Stimulated activated naive CD8-positive, alpha-beta T cell treated with anti-CD3 and anti-CD28 coated beads, Interleukin-15, Interleukin-2, amounts not matched to agents 100 ng/mL and 50 ng/mL, for 24 hours (primary cell): Measurements from ENCODE around the gene FAF1.
"Not testable (repeated sequence)": the region's sequence is repeated elsewhere in the genome, so short reads cannot be mapped to it uniquely, and the experiment has no call there.

Experiments used
- H3K27ac Mint-ChIP-seq: one replicate; pipeline ENCODE4 v1.8.0; 2021; ENCODE audit warnings: mild to moderate bottlenecking, mixed read lengths
- H3K27me3 Mint-ChIP-seq: one replicate; pipeline ENCODE4 v1.8.0; 2021; ENCODE audit warnings: mixed read lengths
- H3K36me3 Mint-ChIP-seq: one replicate; pipeline ENCODE4 v1.8.0; 2021; ENCODE audit warnings: low read depth, mixed read lengths
- H3K4me1 Mint-ChIP-seq: one replicate; pipeline ENCODE4 v1.8.0; 2021; ENCODE audit warnings: low read depth, mixed read lengths
- H3K4me3 Mint-ChIP-seq: one replicate; pipeline ENCODE4 v1.8.0; 2021; ENCODE audit warnings: mild to moderate bottlenecking, mixed read lengths
- H3K9me3 Mint-ChIP-seq: one replicate; pipeline ENCODE4 v1.8.0; 2021; ENCODE audit warnings: mixed read lengths

Gene FAF1

DNA sequence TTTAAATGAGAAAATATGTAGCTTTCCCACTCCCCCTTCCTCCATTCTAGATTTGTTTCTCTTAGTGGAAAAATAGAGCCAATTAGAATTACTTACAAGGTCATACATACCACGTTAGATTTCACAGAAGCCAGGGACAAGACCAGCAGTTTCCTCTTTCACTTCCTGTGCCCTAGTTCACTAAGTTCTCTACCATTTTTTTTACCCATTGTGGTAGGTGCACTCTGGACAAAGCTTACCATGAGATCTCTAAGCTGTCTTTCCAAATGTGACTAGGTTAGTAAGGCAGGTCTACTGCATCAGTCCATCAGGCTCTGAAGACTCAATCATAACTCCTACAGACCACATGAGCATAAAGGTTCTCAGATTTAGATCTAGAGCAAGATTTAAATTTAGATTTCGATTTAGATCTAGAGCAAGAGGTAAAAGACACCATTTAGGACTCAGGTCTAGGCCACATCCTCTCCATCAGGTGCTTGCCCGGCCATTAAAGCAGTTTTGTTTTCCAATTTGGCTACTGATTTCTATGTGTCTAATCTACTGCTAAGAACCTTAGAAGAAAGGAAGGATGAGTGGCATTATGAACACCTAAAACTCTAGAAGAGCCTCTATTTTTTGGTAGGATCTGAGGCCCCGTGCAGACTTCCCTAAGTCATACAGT is 235.3 kb downstream of the FAF1 start:
- peaks cover 43% of the 10 kb centered on the region for H3K36me3 Mint-ChIP-seq
- no peaks in the 10 kb centered on the region for H3K27me3 Mint-ChIP-seq
- H3K4me3 Mint-ChIP-seq: no peak overlapping the region
- peak overlapping the region; percentile 61 for H3K27ac Mint-ChIP-seq
- H3K9me3 Mint-ChIP-seq: no peaks in the 10 kb centered on the region
- H3K4me1 Mint-ChIP-seq: peaks cover 26% of the 10 kb centered on the region

DNA sequence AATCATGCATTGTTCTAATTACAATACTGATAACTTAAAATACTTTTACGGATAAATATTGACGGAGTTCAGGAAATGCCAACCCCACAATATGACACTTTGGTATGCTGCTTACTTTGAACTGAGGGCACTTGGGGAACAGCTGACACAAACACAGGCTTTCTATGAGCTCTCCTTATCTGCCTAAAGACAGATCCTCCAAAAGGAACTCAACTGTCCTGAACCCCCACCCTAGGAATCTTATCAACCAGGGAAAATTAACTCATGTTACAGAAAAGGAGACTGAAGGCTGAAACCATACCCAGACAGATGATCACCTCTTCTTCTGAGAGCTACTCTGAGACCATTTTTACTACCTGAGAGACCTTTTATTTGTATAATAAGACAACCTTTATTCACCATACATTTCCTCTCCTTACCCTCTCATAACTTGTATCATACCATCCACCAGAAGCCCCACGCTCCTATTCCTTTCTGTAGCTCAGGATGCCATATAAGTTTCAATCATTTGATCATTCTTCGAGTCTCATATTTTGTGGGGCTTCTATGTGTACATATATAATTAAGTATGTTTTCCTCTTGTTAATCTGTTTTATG is 239.5 kb downstream of the FAF1 start:
- Mint-ChIP-seq H3K4me1 (peaks cover 24% of the 10 kb centered on the region), H3K4me3 (no peak overlapping the region), H3K27ac (no peak overlapping the region), H3K36me3 (peaks cover 42% of the 10 kb centered on the region), H3K9me3 (peaks cover 4% of the 10 kb centered on the region), H3K27me3 (no peaks in the 10 kb centered on the region)

GRCh38 chr1:50719126-50719525 is 240.9 kb downstream of the FAF1 start:
- Mint-ChIP-seq H3K36me3 (peaks cover 32% of the 10 kb centered on the region), H3K27ac (no peak overlapping the region), H3K27me3 (no peaks in the 10 kb centered on the region), H3K9me3 (peaks cover 4% of the 10 kb centered on the region), H3K4me3 (no peak overlapping the region), H3K4me1 (peaks cover 10% of the 10 kb centered on the region)

DNA sequence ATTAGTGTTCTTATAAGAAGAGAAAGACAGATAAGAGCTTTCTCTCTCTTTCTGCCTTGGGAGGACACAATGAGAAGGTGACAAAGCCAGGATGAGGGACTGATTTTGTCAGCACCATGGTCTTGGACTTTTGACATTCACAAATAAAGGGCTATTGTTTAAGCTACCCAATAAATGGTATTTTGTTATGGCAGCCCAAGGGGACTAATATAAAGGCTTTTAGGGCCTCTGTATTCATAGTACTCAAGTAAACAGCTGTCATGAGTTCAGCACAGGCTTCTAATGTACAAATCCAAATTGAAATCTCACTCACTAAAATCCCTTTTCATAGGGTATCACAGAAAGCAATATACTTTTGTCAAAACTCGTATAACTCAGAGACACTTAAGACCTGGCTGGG is 242.7 kb downstream of the FAF1 start:
- Mint-ChIP-seq H3K27ac (no peak overlapping the region), H3K4me1 (no peaks in the 10 kb centered on the region), H3K4me3 (no peak overlapping the region), H3K36me3 (peaks cover 27% of the 10 kb centered on the region), H3K27me3 (no peaks in the 10 kb centered on the region), H3K9me3 (peaks cover 4% of the 10 kb centered on the region)

DNA sequence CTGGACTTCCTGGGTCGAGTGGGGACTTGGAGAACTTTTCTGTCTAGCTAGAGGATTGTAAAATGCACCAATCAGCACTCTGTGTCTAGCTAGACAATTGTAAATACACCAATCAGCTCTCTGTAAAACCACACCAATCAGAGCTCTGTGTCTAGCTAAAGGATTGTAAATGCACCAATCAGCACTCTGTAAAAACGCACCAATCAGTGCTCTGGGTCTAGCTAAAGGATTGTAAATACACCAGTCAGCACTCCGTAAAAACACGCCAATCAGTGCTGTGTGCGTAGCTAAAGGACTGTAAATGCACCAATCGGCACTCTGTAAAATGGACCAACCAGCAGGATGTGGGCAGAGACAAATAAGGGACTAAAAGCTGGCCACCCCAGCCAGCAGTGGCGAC is 243.6 kb downstream of the FAF1 start:
- H3K27me3 Mint-ChIP-seq, H3K4me3 Mint-ChIP-seq, H3K9me3 Mint-ChIP-seq, H3K4me1 Mint-ChIP-seq, H3K27ac Mint-ChIP-seq: not testable (repeated sequence)
- H3K36me3 Mint-ChIP-seq: peaks cover 20% of the 10 kb centered on the region

DNA sequence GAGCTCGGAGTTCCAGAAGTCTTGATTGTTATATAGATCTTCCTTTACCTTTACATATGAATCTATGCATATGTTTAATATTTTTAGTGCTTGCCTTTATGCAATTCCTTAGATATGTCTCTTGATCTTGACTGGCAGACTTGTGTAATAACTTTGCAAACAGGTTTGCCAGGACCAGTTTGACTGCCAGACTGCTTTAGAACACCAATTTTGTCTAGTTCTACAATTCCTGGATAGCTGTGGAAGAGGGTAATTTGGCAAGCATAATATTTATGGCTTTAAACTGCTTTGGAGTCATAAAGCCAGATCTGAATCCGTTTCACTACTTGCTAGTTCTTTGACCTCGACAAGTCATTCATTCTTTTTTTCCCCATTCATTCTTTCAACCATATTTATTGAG is 250.0 kb downstream of the FAF1 start:
- H3K9me3 Mint-ChIP-seq: no peaks in the 10 kb centered on the region
- H3K27ac Mint-ChIP-seq: no peak overlapping the region
- no peaks in the 10 kb centered on the region for H3K4me1 Mint-ChIP-seq
- no peaks in the 10 kb centered on the region for H3K27me3 Mint-ChIP-seq
- no peaks in the 10 kb centered on the region for H3K36me3 Mint-ChIP-seq
- H3K4me3 Mint-ChIP-seq: no peak overlapping the region

DNA sequence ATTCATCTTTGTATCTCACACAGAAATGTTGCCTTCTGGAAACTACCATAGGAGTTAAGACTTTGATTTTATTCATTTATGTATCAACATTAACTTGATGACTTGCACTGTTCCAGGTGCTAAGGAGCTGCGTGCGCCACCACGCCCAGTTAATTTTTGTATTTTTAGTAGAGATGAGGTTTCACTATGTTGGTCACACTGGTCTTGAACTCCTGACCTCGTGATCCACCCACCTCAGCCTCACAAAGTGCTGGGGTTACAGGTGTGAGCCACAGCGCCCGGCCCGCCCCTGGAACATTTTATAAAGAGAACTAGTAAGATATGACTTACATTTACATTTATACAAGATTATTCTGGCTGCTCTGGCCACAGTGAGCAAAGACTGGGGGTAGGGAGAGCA is 252.2 kb downstream of the FAF1 start:
- no peaks in the 10 kb centered on the region for H3K27me3 Mint-ChIP-seq
- H3K9me3 Mint-ChIP-seq: no peaks in the 10 kb centered on the region
- H3K4me3 Mint-ChIP-seq: no peak overlapping the region
- no peaks in the 10 kb centered on the region for H3K4me1 Mint-ChIP-seq
- no peaks in the 10 kb centered on the region for H3K36me3 Mint-ChIP-seq
- H3K27ac Mint-ChIP-seq: peak overlapping the region; percentile 33

- no peak overlapping the region for H3K27ac Mint-ChIP-seq
- no peaks in the 10 kb centered on the region for H3K36me3 Mint-ChIP-seq
- no peaks in the 10 kb centered on the region for H3K4me1 Mint-ChIP-seq
- H3K9me3 Mint-ChIP-seq: no peaks in the 10 kb centered on the region
- no peaks in the 10 kb centered on the region for H3K27me3 Mint-ChIP-seq
- H3K4me3 Mint-ChIP-seq: no peak overlapping the region
Measured at GRCh38 chr1:50705699-50706098, 254.4 kb downstream of the FAF1 start.

- H3K9me3 Mint-ChIP-seq: no peaks in the 10 kb centered on the region
- no peak overlapping the region for H3K4me3 Mint-ChIP-seq
- no peak overlapping the region for H3K27ac Mint-ChIP-seq
- no peaks in the 10 kb centered on the region for H3K4me1 Mint-ChIP-seq
- no peaks in the 10 kb centered on the region for H3K36me3 Mint-ChIP-seq
- H3K27me3 Mint-ChIP-seq: no peaks in the 10 kb centered on the region
Measured at GRCh38 chr1:50705041-50705440, 255.0 kb downstream of the FAF1 start.

GRCh38 chr1:50704126-50704525 is 255.9 kb downstream of the FAF1 start:
- H3K4me3 Mint-ChIP-seq: no peak overlapping the region
- H3K27me3 Mint-ChIP-seq: no peaks in the 10 kb centered on the region

DNA sequence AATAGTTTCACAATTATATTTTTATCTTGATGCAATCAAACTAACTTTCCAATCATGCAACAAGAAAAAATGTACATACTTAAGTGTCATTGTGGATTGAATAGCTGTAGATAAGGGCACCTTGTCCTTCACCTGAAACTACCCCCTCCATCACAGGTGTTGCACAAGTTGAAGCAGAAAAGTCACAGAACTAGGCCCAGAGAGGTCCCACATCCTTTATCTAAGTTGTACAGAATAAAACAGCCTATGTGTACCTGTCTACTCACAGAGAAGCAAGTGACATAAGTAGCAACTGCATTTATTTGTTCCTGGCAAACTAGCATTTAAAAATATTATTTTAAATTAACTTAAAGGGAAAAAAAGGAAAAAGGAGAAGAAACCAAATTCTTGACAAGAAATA is 256.8 kb downstream of the FAF1 start:
- Mint-ChIP-seq H3K9me3 (no peaks in the 10 kb centered on the region), H3K27ac (no peak overlapping the region), H3K36me3 (no peaks in the 10 kb centered on the region), H3K4me3 (no peak overlapping the region), H3K27me3 (no peaks in the 10 kb centered on the region), H3K4me1 (no peaks in the 10 kb centered on the region)

More at GRCh38 chr1:50704126-50704525, 255.9 kb downstream of the FAF1 start:
- Mint-ChIP-seq H3K36me3 (no peaks in the 10 kb centered on the region), H3K4me1 (no peaks in the 10 kb centered on the region), H3K9me3 (no peaks in the 10 kb centered on the region), H3K27ac (no peak overlapping the region)

DNA sequence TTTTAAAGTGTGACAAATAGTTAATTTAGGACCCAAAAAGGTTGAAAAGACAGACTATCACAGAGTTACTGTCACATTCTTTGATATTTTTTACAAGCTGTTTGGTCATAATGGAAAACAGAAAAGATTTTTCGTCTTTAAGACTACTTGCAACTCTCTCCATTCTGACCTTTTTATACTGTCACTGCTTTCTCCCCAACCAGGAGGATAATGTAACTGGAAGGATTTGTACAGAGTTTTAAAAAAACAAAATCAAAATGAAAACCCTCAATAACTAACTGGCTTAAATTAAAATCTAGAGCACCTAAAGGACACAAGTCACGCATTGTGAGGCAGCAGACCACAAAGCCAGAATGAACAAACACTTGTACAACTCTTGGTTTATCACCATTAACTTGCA is 257.7 kb downstream of the FAF1 start:
- H3K36me3 Mint-ChIP-seq: no peaks in the 10 kb centered on the region
- H3K9me3 Mint-ChIP-seq: no peaks in the 10 kb centered on the region

DNA sequence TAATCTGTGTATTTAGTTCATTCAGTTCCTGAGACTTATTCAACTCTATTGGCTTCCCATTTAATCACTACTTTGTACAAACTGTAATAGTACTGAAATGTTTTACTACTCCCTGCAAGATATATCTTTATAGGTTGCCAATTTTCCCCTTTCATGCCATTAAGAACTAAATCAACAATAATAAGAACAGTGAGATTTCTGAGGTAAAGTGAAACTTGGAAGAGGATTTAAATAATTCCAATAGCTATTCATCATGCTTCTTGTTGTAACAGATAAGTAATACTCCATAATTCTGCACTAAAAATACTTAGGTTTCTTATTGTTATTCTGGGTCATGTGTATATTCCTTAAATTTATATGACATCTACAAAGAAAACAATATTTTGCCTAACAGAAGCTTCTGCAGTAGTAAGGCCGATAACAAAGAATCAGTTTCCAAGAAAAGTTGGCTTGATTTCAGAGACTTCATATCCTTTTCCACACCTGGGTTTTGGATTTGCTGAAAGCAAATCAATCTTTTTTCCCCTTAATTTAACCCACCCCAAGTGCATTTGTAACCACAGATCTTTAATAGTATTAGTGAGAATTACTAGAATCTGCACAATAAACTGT is 258.3 kb downstream of the FAF1 start:
- Mint-ChIP-seq H3K36me3 (no peaks in the 10 kb centered on the region), H3K27me3 (no peaks in the 10 kb centered on the region), H3K9me3 (no peaks in the 10 kb centered on the region), H3K4me1 (no peaks in the 10 kb centered on the region), H3K27ac (no peak overlapping the region), H3K4me3 (no peak overlapping the region)

More for the DNA sequence above, 257.7 kb downstream of the FAF1 start:
- Mint-ChIP-seq H3K4me3 (no peak overlapping the region), H3K4me1 (no peaks in the 10 kb centered on the region), H3K27me3 (no peaks in the 10 kb centered on the region), H3K27ac (no peak overlapping the region)

GRCh38 chr1:50700621-50701020 is 259.4 kb downstream of the FAF1 start:
- no peaks in the 10 kb centered on the region for H3K9me3 Mint-ChIP-seq
- H3K4me3 Mint-ChIP-seq: no peak overlapping the region
- H3K27me3 Mint-ChIP-seq: no peaks in the 10 kb centered on the region
- H3K4me1 Mint-ChIP-seq: no peaks in the 10 kb centered on the region
- H3K36me3 Mint-ChIP-seq: no peaks in the 10 kb centered on the region
- no peak overlapping the region for H3K27ac Mint-ChIP-seq

DNA sequence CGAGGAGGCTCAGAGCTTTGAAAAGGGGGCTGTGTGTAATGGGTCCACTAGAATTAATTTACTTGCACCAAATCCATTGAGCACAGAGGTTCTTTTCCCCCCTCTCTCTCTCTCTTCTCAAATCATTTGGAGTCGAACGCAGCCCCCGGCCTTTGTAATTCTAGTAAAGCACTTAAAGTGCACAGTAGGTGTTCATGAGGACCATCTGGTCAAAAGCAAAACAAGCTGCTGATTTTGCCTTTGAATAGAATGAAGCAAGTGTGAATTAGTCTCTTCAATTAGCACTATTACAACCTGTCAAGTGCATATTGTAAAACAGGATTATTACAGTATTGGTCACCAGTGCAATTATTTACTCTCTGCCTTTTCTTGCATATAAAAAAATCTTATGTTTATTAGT is 259.9 kb downstream of the FAF1 start:
- H3K27ac Mint-ChIP-seq: no peak overlapping the region
- no peaks in the 10 kb centered on the region for H3K9me3 Mint-ChIP-seq
- no peaks in the 10 kb centered on the region for H3K36me3 Mint-ChIP-seq
- no peaks in the 10 kb centered on the region for H3K4me1 Mint-ChIP-seq
- no peaks in the 10 kb centered on the region for H3K27me3 Mint-ChIP-seq
- no peak overlapping the region for H3K4me3 Mint-ChIP-seq

DNA sequence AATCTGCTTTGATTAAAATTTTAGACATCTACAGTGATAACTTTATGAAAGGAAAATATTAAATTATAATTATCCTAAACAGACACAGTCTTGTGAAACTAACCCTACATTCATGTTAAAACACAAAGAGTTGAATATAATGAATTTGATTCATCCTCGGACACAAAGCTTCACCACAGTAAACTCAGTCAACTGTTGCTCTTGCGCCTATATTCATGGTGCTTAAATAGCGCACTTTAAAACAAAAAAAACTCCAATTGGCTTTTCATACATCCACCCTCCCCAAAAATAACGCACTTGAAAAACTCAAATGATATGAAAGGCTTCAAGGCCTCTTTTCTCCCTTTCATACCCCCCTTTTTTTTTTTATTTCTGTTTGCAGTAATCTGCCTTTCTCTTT is 260.3 kb downstream of the FAF1 start:
- no peaks in the 10 kb centered on the region for H3K36me3 Mint-ChIP-seq
- H3K4me3 Mint-ChIP-seq: no peak overlapping the region
- no peaks in the 10 kb centered on the region for H3K9me3 Mint-ChIP-seq
- H3K4me1 Mint-ChIP-seq: no peaks in the 10 kb centered on the region
- H3K27me3 Mint-ChIP-seq: no peaks in the 10 kb centered on the region
- H3K27ac Mint-ChIP-seq: no peak overlapping the region
